Hepatocyte (in vitro differentiated cells): ENCODE measurements around the gene ARHGAP6.

Experiments used
- EZH2 ChIP-seq: fragments of 200-600 bp; sonication (generic); IDR thresholded peaks from 2 replicates; pipeline ENCODE4 v1.6.1; 2016; ENCODE audit warnings: antibody characterized with exemption, mild to moderate bottlenecking, borderline replicate concordance
- TF ChIP-seq, protein P1 (sequence below): fragments of 200-600 bp; sonication (generic); IDR thresholded peaks from 2 replicates; pipeline ENCODE4 v1.5.1; 2016; ENCODE audit warnings: antibody characterized with exemption, mild to moderate bottlenecking; ENCODE audit not compliant: poor library complexity

DNA sequence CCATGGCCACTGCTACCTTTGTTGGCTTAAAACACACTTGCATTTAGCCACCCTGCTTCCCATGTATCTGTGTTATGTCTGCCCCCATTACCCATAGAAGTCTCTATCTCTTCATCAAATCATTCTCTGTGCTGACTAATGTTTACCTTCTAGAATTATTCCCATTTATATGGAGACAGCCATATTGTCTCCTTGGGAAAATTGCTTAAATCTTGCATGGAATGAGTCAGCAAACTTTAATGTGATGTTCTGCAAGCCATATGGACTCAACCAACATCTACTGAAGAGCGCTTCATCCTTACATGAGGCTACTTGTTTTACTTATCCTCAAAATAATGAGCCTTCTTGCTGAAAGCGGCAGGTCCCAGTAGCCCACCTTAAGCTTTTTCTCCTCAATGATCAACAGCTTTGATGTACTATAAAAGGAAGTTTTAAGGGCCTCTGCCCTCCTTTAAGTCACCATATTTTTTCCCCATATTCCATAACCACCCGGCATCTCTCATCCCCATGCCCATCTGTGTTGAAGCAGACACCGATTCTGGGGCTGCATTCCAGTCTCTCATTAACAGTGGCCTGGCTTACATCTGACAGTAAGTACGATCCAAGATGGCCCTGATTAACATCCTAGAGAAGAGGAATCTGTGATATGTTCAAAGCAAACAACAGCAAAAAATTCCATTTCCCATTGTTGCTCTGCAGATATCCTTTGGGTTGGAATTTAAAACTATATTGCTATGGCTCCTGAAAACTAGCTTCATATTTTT, 130.4 kb downstream of the ARHGAP6 start:
- TF ChIP-seq, protein P1, sequence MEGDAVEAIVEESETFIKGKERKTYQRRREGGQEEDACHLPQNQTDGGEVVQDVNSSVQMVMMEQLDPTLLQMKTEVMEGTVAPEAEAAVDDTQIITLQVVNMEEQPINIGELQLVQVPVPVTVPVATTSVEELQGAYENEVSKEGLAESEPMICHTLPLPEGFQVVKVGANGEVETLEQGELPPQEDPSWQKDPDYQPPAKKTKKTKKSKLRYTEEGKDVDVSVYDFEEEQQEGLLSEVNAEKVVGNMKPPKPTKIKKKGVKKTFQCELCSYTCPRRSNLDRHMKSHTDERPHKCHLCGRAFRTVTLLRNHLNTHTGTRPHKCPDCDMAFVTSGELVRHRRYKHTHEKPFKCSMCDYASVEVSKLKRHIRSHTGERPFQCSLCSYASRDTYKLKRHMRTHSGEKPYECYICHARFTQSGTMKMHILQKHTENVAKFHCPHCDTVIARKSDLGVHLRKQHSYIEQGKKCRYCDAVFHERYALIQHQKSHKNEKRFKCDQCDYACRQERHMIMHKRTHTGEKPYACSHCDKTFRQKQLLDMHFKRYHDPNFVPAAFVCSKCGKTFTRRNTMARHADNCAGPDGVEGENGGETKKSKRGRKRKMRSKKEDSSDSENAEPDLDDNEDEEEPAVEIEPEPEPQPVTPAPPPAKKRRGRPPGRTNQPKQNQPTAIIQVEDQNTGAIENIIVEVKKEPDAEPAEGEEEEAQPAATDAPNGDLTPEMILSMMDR, result no peak
- no peak for TF ChIP-seq EZH2
